Measurements from ENCODE around the gene SLC36A3. TPM values are rescaled to one million over a fixed set of nuclear protein-coding genes. Genes with fewer than 3 reads are reported as not detected.
A peak's percentile ranks its signal among the peaks of the same experiment; 100 is the strongest.

Gene SLC36A3
- total RNA-seq, 2 experiments from 2014 or later, result not detected

DNA sequence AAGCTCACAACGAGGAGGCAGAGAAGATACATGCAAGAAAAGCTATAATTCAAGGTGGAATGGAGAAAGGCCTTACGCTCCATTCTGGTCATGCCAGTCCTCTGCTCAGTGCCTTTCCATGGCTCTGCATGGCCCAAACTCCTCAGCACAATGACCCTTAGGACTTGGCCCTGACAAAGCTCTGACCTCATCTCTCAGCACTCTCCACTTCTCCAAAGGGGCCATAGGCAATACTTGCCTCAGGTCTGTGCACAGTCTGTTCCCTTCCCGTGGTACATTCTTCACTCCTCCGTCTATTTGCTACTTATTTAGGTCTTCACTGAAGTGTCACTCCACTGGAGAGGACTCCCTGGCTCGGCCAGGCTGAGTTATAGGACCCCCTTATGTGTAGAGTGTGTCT lies 24.7 kb downstream of the SLC36A3 start:
- H3K36me3 Mint-ChIP-seq (ENCODE audit: low read depth), result no peaks in the 10 kb centered on the region
- no peak overlapping the region for H3K4me3 Mint-ChIP-seq
- no peak overlapping the region for H3K27ac Mint-ChIP-seq
- intact Hi-C loops (cut with micrococcal nuclease), result no loop called here
- H3K4me1 Mint-ChIP-seq (ENCODE audit: low read depth), result no peaks in the 10 kb centered on the region
- CTCF ChIA-PET, result interaction anchor here (1.1 kb wide), 1 partner anchor 37 kb away, joined by 5 read pairs; no protein-coding TSS in a partner anchor
- H3K9me3 Mint-ChIP-seq, result no peaks in the 10 kb centered on the region
- no peaks in the 10 kb centered on the region for H3K27me3 Mint-ChIP-seq (ENCODE audit: low read depth)
- no peak for DNase-seq

DNA sequence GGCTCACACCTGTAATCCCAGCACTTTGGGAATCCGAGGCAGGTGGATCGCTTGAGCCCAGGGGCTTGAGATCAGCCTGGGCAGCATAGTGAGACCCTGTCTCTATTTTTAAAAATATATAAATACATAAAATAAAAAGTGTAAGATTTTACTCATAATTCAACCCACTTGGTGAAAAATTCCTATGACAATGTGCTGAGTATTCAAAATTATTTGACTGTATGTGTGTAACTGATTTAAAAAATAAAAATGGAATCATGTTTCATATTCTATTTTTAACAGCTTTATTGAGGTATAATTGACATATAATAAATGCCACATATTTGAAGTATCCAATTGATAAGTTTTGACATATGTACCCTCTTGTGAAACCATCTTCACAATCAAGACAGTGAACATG lies 27.8 kb downstream of the SLC36A3 start:
- no peak overlapping the region for H3K4me3 Mint-ChIP-seq
- no peaks in the 10 kb centered on the region for H3K36me3 Mint-ChIP-seq (ENCODE audit: low read depth)
- intact Hi-C loops (cut with micrococcal nuclease), result no loop called here
- no peaks in the 10 kb centered on the region for H3K4me1 Mint-ChIP-seq (ENCODE audit: low read depth)
- no peak for DNase-seq
- CTCF ChIA-PET, result no interaction called here
- H3K27me3 Mint-ChIP-seq (ENCODE audit: low read depth), result no peaks in the 10 kb centered on the region
- H3K27ac Mint-ChIP-seq, result no peak overlapping the region
- no peaks in the 10 kb centered on the region for H3K9me3 Mint-ChIP-seq

DNA sequence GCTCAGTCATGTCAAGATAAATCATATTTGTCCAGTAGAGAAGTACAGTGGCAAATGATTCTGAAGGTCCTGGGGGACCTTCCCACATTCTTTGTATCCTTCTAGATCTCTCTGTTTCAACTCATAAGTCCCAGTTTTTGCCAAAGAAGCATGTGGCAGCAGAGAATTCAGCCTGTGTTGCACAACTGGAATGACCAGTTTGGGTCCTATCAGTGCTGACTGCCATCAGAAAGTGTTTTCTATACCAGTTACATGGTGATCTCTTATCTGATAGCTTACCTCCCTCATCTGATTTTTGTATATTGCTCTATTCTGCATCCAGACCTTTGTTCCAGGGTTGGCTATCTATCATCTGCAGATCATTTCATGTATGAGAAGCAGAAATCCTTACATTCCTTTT lies 28.9 kb downstream of the SLC36A3 start:
- no peak for DNase-seq
- no peaks in the 10 kb centered on the region for H3K27me3 Mint-ChIP-seq (ENCODE audit: low read depth)
- intact Hi-C loops (cut with micrococcal nuclease), result no loop called here
- no peak overlapping the region for H3K27ac Mint-ChIP-seq
- H3K4me3 Mint-ChIP-seq, result no peak overlapping the region
- no peaks in the 10 kb centered on the region for H3K4me1 Mint-ChIP-seq (ENCODE audit: low read depth)
- CTCF ChIA-PET, result interaction anchor here (0.7 to 1.0 kb wide), 2 partner anchors 9 to 28 kb away, joined by 3 to 4 read pairs; no protein-coding TSS in a partner anchor
- no peaks in the 10 kb centered on the region for H3K36me3 Mint-ChIP-seq (ENCODE audit: low read depth)
- H3K9me3 Mint-ChIP-seq, result no peaks in the 10 kb centered on the region

DNA sequence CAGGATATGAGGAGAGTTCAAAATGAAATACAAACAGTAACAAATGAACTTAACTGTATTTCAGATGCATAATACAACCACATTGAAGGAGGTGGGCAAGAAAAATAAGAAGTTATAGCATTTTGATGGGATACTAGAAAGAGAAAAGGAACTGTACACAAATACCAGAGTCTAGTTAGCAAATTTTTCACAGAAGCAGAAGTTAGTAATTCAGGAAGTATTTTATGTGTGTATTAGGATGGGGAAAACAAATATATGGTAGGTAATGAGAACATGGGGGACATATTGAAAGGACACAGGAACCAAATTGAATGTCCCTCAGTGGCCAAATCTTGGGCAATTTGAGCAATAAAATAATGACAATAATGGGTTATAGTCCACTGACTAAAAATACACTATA lies 32.2 kb downstream of the SLC36A3 start:
- Mint-ChIP-seq H3K4me3 (no peak overlapping the region), H3K36me3 (ENCODE audit: low read depth) (peaks cover 2% of the 10 kb centered on the region), H3K9me3 (no peaks in the 10 kb centered on the region), H3K27ac (no peak overlapping the region), H3K4me1 (ENCODE audit: low read depth) (no peaks in the 10 kb centered on the region), H3K27me3 (ENCODE audit: low read depth) (no peaks in the 10 kb centered on the region)
- CTCF ChIA-PET, result interaction anchor here (1.2 kb wide), 1 partner anchor 15 kb away, joined by 3 read pairs; no protein-coding TSS in a partner anchor
- no peak for DNase-seq
- intact Hi-C loops (cut with micrococcal nuclease), result no loop called here

DNA sequence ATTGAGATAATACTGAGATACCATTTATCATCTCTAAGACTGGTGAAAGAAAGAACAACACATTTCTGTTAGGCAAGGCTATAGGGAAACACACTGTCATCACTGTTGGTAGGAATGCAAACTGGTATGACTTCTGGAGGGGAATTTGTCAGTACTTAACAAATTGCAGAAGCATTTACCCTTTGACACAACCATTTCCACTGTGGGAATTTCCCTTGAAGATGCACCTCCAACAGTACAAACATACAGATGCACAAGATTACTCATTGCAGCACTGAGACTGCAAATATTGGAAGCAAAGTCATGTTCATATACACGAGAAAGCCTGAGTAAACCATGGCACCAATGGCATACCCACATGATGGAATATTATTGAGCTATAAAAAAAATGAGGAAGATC lies 33.0 kb downstream of the SLC36A3 start:
- CTCF ChIA-PET, result interaction anchor here (1.2 kb wide), 1 partner anchor 14 kb away, joined by 3 read pairs; no protein-coding TSS in a partner anchor
- peak; percentile 52 for DNase-seq
- intact Hi-C loops (cut with micrococcal nuclease), result loop anchor here (1.0 kb wide), 3 partner anchors 18 to 191 kb away; no protein-coding TSS in a partner anchor
- Mint-ChIP-seq H3K9me3 (no peaks in the 10 kb centered on the region), H3K36me3 (ENCODE audit: low read depth) (peaks cover 3% of the 10 kb centered on the region), H3K27me3 (ENCODE audit: low read depth) (no peaks in the 10 kb centered on the region), H3K4me3 (no peak overlapping the region), H3K27ac (no peak overlapping the region), H3K4me1 (ENCODE audit: low read depth) (no peaks in the 10 kb centered on the region)

DNA sequence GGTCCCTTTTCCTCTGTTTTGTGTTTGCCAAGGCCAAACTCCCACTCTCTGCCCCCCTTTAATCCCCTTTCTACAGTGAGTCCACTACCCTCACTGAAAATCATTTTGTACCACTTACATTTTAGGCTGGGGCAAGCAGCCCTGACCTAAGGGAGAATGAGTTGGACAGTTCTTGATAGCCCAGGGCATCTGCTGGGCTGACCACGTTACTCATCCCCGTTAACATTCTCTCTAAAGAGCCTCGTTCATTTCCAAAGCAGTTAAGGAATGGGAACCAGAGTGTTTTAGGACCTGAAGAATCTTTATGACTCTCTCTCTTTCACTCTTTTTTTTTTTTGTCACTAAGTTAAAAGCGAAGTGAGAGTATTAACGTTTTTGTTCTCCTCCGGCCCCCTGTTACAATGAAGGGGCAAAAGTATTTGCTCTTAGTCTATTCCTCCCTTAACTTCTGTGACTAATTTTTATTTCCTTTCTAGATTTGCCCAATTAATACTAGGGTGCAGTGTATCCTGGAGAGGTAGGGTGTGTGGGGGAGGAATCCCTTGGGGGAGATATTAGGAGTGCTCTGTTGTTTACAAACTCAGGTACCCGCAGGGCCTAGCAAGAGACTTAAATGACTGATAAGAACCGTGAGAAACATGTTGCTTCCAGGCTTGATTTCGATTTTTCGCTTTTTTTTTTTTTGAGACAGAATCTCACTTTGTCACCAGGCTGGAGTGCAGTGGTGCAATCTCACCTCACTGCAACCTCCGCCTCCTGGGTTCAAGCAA lies 35.9 kb downstream of the SLC36A3 start:
- CTCF ChIA-PET, result no interaction called here
- intact Hi-C loops (cut with micrococcal nuclease), result no loop called here
- Mint-ChIP-seq H3K27ac (no peak overlapping the region), H3K4me1 (ENCODE audit: low read depth) (peaks cover 13% of the 10 kb centered on the region), H3K27me3 (ENCODE audit: low read depth) (no peaks in the 10 kb centered on the region), H3K4me3 (no peak overlapping the region), H3K9me3 (no peaks in the 10 kb centered on the region), H3K36me3 (ENCODE audit: low read depth) (peaks cover 7% of the 10 kb centered on the region)
- DNase-seq, result no peak

DNA sequence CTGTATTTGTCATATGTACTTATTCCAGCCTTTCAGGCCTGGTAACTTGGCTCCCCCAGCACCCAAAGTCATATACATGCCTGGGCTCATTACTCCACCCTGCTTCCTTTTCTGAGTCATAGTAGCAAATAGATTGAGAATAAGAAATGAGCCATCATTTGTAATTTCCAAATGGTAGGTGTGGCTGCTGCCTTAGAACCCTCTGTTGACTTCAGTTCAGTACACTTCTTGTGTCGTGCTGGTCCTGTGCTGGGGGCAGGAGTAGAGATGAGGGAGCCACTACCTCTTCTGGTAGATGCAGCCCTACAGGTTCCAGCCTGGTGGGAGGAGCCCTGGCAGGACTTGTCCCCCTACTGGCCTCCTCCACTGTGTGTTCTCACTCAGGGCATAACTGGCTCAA lies 39.5 kb downstream of the SLC36A3 start:
- Mint-ChIP-seq H3K27me3 (ENCODE audit: low read depth) (no peaks in the 10 kb centered on the region), H3K9me3 (no peaks in the 10 kb centered on the region), H3K27ac (peak overlapping the region; percentile 84), H3K4me1 (ENCODE audit: low read depth) (peaks cover 13% of the 10 kb centered on the region), H3K4me3 (no peak overlapping the region), H3K36me3 (ENCODE audit: low read depth) (peaks cover 7% of the 10 kb centered on the region)
- CTCF ChIA-PET, result interaction anchor here (0.7 to 1.1 kb wide), 2 partner anchors 52 to 70 kb away, joined by 4 read pairs; no protein-coding TSS in a partner anchor
- peak; percentile 65 for DNase-seq
- intact Hi-C loops (cut with micrococcal nuclease), result loop anchor here (1.0 kb wide), 2 partner anchors 11 to 50 kb away; partner anchors contain the start of gene GM2A

DNA sequence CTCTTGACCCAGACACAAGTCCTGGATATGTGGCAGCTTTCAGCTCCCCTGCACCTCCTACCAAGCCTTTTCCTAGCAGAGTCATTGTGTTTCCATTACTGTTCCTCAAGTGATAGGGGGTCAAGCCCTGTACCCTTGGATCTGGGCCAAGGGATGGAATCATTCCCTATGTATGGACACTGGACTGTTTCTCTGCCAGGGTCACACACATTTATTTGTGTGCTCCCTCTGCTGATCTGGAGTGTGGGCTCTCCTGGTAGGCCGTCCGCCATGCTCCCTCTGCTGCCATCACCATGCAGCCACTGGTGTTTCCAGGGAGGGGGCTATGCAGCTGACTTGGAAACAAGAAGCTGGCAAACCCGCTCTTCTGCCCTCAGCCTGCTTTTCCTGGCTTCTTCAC lies 41.0 kb downstream of the SLC36A3 start:
- no peak for DNase-seq
- H3K4me3 Mint-ChIP-seq, result no peak overlapping the region
- intact Hi-C loops (cut with micrococcal nuclease), result no loop called here
- CTCF ChIA-PET, result no interaction called here
- no peaks in the 10 kb centered on the region for H3K27me3 Mint-ChIP-seq (ENCODE audit: low read depth)
- H3K9me3 Mint-ChIP-seq, result no peaks in the 10 kb centered on the region
- H3K4me1 Mint-ChIP-seq (ENCODE audit: low read depth), result peaks cover 13% of the 10 kb centered on the region
- no peak overlapping the region for H3K27ac Mint-ChIP-seq
- H3K36me3 Mint-ChIP-seq (ENCODE audit: low read depth), result peaks cover 6% of the 10 kb centered on the region

DNA sequence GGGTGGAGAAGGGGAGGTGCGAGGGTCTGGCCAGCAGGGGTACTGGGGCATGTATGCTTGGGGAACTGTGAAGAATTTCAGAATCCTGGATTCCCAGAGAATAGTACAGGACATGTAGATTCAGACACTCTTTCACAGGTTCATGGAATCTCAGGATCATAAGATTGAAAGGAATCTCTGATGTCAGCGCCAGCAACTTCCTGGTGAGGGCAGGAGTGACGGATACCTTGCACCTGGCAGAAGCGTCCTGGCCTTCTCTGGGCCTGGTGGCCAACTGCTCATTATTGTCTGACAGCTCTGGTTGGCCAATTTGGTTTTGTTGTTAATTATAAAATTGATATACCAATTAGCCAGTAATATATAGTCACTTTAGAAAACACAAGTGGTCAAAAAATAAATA lies 43.6 kb downstream of the SLC36A3 start:
- intact Hi-C loops (cut with micrococcal nuclease), result no loop called here
- Mint-ChIP-seq H3K36me3 (ENCODE audit: low read depth) (peaks cover 2% of the 10 kb centered on the region), H3K27me3 (ENCODE audit: low read depth) (no peaks in the 10 kb centered on the region), H3K4me1 (ENCODE audit: low read depth) (peaks cover 21% of the 10 kb centered on the region), H3K4me3 (no peak overlapping the region), H3K9me3 (no peaks in the 10 kb centered on the region), H3K27ac (no peak overlapping the region)
- CTCF ChIA-PET, result no interaction called here
- no peak for DNase-seq

DNA sequence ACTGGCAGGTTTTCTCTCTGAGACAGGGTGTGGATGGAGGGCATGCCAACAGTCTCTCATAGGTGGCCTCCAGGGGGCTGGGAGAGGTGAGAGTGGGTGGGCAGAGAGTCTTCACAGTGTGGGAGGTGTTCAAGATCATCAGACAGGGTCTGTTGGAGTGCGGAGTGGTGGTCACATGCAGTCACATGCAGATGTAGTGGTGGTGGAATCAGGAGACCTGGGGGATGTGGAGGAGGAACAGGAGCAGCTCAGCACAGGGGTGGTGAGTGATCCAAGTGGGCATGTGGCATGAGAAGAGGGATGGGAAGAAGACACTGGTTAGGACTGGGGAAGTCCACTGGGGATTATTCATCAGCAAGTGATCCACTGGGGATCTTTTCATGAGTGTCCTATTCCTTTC lies 44.8 kb downstream of the SLC36A3 start:
- Mint-ChIP-seq H3K4me3 (no peak overlapping the region), H3K9me3 (no peaks in the 10 kb centered on the region), H3K36me3 (ENCODE audit: low read depth) (no peaks in the 10 kb centered on the region), H3K4me1 (ENCODE audit: low read depth) (peaks cover 24% of the 10 kb centered on the region), H3K27me3 (ENCODE audit: low read depth) (no peaks in the 10 kb centered on the region), H3K27ac (no peak overlapping the region)
- CTCF ChIA-PET, result interaction anchor here (0.7 kb wide), 1 partner anchor 35 kb away, joined by 3 read pairs; no protein-coding TSS in a partner anchor
- no peak for DNase-seq
- intact Hi-C loops (cut with micrococcal nuclease), result no loop called here

DNA sequence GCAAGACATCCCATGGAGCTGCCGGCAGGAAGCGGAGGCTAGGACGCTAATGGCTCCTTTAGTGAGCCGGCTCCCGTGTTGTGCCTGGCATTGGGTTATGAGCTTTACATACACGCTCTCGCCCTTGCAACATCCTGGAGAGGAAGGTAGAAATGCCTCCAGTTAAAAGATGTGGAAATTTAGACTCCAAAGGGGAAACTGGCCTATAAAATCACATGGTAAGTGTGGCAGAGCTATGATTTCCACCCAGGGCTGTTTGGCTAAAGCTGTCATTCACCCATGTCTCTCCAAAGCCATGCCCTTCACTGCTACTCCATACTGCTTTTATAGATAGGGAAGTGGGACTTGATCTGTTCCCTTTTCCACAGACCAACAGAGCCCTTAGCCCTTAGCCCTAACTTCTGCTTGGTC lies 45.4 kb downstream of the SLC36A3 start:
- Mint-ChIP-seq H3K27ac (no peak overlapping the region), H3K4me3 (no peak overlapping the region), H3K9me3 (no peaks in the 10 kb centered on the region), H3K4me1 (ENCODE audit: low read depth) (peaks cover 24% of the 10 kb centered on the region), H3K27me3 (ENCODE audit: low read depth) (no peaks in the 10 kb centered on the region), H3K36me3 (ENCODE audit: low read depth) (no peaks in the 10 kb centered on the region)
- intact Hi-C loops (cut with micrococcal nuclease), result no loop called here
- CTCF ChIA-PET, result interaction anchor here (0.7 kb wide), 1 partner anchor 34 kb away, joined by 3 read pairs; no protein-coding TSS in a partner anchor
- DNase-seq, result no peak

DNA sequence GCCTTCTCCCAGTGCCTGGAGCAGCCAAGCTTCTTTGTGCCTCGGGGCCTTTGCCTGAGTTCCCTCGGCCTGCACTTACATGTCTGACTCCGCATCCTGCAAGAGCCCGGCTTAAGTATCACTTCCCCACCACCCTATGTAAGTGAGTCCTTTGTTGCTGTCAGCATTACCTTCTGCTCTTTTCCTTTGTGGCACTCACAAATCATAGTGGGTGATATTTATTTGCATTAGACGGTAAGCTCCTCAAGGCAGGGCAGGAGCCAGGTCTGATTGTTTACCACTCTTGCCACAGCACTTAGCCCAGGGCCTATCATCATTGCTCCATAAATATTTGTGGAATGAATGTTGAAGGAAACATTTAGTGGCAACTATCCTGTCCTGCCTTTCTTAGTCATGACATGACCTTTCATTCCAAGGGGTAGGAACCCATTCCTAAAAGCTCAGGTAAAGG lies 45.8 kb downstream of the SLC36A3 start:
- no peak overlapping the region for H3K4me3 Mint-ChIP-seq
- DNase-seq, result no peak
- H3K27me3 Mint-ChIP-seq (ENCODE audit: low read depth), result no peaks in the 10 kb centered on the region
- H3K36me3 Mint-ChIP-seq (ENCODE audit: low read depth), result no peaks in the 10 kb centered on the region
- intact Hi-C loops (cut with micrococcal nuclease), result no loop called here
- H3K27ac Mint-ChIP-seq, result no peak overlapping the region
- no peaks in the 10 kb centered on the region for H3K9me3 Mint-ChIP-seq
- peaks cover 24% of the 10 kb centered on the region for H3K4me1 Mint-ChIP-seq (ENCODE audit: low read depth)
- CTCF ChIA-PET, result no interaction called here

All from activated naive CD4-positive, alpha-beta T cell treated with anti-CD3 and anti-CD28 coated beads for 36 hours (primary cell).